ENCODE data around the gene RANBP10.

GRCh38 chr16:67801241-67801640 lies 5.1 kb downstream of the RANBP10 start:
- TF ChIP-seq CTCF (IDR thresholded peaks at IDR 0.05): no peak
- TF ChIP-seq EZH2 (IDR thresholded peaks at IDR 0.05): no peak
- TF ChIP-seq EZH2phosphoT487 (IDR thresholded peaks at IDR 0.05): no peak
